Measurements from ENCODE around the gene MOSPD3.
"Not testable (repeated sequence)": the region's sequence is repeated elsewhere in the genome, so short reads cannot be mapped to it uniquely, and the experiment has no call there.

Gene MOSPD3

GRCh38 chr7:100626530-100627237 lies 14.3 kb downstream of the MOSPD3 start:
- DNase-seq = peak in 1 of 2 experiments; percentile 45

DNA sequence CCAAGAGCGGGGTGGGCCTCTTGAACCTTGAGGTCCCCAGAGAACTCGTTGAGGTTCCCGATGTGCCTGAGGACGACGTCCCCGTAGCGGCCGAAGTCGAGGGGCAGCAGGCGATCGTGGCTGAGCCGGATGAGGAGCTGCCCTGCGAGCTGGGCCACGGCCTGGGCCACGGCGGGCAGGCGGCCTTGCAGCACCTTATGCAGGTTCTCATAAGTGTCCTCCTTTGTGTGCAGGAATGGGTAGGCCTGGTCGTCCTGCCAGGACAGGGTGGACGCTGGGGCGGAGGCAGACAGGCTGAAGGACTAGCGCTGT lies 14.9 kb downstream of the MOSPD3 start:
- DNase-seq = no peak

DNA sequence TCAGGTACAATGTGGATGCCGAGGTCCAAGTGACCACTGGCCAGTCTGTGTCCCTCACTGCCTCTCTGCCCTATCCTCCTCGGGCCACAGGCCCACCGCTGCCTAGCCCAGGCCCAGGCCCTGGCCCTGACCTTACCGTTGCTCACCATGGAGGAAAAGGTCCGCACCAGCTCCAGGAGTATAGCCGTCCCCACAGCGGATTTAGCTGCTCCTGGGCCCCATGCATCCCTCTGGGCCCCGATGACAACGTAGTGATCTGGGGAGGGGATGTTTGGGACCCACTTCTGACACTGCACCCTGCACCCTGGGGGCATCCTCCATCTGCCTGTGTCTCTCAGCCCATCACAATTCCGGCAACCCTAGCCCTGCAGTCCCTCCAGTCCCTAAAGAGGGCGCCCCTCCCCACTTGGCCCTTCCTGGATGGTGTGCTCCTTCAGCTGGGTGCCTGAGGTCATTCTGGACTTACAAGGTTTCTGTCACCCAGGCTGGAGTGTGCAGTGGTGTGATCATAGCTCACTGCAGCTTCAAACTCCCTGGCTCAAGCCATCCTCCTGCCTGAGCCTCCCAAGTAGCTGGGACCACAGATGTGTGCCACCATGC lies 16.9 kb downstream of the MOSPD3 start:
- no peak for DNase-seq

- DNase-seq = no peak
Measured at GRCh38 chr7:100630066-100630465, 17.7 kb downstream of the MOSPD3 start.

DNA sequence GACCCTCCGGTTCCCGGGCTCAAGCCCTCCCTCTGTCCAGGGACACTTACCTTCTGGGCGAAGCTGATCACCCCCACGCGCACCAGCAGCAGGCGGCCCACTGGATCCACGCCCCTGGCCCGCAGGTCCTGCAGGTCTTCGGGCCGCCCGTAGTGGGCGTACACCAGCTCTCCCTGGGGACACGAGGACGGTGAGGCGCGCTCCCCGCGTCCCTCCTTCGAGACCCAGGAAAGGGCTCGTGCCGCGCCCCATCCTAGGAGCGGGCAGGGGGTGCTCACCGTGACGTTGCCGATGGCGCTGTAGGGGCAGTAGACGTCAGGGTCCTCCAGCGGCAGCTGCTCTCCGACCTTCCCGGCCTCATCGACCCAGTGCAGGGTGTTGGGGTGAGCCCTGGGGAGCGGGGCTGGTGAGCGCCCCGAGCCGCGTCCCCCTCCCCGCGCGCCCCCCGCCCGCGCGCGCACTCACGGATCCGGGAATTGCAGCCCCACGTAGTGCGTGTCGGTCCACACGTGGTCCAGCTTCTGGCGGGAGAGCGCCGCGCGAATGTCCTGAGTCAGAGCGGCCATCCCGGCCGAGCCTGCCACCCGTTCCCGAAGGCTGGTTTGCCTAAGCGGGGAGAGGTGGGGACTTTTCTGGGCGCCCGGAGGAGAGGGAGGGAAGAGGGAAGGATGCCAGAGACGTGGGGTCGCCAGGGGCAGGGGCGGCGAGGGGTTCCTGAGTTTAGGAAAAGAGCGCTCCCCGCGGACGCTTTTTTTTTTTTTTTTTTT lies 20.8 kb downstream of the MOSPD3 start:
- peak in 1 of 2 experiments; percentile 16 for DNase-seq

DNA sequence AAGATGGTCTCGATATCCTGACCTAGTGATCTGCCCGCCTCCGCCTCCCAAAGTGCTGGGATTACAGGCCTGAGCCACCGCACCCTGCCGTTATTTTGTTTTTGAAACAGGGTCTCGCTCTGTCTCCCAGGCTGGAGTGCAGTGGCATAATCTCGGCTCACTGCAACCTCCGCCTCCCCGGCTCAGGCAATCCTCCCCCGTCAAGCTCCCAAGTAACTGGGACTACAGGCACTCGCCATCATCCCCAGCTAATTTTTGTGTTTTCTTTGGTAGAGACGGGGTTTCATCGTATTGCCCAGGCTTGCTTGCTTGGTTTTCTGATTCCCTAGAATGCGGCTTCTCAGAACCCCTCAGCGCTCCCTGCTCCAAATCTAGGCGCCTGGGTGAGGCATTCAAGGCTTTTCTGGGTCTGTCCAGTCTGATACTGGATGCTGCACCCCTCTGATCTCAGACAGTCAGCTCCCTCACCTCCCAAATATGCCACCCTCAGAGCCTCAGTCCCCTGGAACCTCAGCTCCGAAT lies 27.7 kb downstream of the MOSPD3 start:
- no peak for DNase-seq

DNA sequence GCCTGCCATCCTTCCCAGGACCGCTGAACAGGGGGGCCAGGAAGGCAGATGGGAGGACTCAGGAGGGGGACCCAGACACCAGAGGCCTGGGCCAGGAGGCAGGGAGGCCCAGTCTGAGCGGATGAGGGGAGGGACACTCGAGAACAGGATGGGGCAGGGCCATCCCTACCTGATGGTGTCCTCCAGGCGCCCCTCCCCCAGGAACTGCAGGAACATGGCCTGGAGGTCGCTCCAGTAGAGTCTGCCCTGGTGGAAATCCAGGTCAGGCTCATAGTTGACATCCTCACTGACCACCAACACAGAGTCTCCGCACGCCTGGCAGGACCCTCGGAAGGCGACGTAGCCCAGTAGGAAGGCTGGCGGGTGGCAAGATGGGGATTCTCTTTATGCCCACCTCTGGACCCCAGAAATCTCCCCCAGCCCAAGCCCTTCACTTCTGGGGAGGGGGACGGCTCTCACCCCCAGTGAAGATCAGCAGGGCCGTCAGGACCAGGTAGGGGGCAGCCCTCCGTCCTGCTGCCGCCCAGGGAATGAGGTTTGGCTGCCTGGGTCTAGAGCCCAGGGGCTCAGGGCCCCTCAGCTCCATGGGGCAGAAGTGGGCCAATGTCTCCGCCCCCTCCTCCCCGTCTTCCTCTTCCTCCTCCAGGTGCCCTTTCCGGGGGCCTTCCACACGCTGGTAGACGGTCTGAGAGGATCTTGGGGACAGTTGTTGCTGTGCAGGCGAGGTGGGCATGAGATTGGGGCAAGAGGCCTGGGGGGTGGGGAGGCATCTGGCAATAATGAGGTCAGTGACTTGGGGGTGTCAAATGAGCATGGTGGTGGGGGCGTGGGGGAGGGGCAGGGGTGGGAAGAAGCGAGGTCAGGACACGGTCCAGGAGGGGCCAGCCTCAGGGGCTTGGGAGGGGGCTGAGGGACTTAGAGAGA lies 28.4 kb downstream of the MOSPD3 start:
- no peak for DNase-seq

DNA sequence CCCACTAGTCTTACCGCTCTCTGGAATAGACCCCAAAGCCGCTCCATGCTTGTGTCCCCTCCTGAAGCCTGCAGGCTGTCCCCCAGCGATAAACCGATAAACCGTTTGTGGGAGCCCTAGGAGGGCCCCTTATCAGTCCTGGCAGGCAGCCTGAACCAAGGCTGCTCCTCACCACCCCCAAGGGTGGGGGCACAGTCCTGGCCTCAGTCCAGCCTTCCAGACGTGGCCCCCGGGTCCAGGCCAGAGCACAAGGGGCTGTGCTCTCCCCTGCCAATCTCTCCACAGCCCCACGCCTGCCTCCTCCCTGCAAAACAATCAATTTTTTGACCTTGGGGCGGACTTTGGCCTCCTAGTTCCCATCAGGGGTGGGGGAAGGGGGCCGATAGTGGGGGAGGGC lies 29.1 kb downstream of the MOSPD3 start, which contains the start of gene TFR2:
Gene TFR2, minus strand, starts transcription at position 90 of the 397 bp plus-strand sequence. Its CDS starts 43 bp downstream, at position 47.
- DNase-seq = no peak

- DNase-seq = no peak
Measured at GRCh38 chr7:100641860-100642533, 29.7 kb downstream of the MOSPD3 start.

- DNase-seq = no peak
Measured at GRCh38 chr7:100642534-100642907, 30.2 kb downstream of the MOSPD3 start.

DNA sequence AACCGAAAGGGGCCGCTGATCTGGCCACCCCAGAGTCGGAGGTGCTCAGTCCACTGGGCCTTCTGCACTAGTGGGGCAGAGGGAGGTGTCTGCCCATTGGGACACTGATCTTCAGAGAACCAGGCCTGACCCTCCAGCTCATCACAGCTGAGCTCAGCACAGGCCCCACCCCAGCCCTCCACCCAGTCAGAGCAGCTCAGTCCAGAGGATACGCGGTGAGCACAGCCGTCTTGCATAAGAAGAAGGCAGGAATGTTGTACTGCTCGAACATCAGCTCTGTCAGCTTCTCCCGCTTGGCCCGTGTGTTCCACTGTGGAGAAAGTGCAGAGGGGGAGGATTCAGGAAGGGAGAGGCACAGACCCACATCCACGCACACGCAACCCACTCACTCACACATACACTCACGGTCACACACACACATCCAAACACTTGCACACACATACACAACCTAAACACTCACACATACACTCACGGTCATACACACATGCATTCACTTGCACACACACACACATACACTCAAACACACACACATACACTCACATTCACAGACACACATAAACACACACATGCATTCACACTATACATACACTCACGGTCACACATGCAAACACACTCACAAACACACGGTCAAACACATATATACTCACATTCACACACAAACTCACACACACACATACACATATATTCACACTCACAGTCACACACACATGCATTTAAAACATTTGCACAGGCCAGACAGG lies 37.7 kb downstream of the MOSPD3 start:
- DNase-seq = no peak

DNA sequence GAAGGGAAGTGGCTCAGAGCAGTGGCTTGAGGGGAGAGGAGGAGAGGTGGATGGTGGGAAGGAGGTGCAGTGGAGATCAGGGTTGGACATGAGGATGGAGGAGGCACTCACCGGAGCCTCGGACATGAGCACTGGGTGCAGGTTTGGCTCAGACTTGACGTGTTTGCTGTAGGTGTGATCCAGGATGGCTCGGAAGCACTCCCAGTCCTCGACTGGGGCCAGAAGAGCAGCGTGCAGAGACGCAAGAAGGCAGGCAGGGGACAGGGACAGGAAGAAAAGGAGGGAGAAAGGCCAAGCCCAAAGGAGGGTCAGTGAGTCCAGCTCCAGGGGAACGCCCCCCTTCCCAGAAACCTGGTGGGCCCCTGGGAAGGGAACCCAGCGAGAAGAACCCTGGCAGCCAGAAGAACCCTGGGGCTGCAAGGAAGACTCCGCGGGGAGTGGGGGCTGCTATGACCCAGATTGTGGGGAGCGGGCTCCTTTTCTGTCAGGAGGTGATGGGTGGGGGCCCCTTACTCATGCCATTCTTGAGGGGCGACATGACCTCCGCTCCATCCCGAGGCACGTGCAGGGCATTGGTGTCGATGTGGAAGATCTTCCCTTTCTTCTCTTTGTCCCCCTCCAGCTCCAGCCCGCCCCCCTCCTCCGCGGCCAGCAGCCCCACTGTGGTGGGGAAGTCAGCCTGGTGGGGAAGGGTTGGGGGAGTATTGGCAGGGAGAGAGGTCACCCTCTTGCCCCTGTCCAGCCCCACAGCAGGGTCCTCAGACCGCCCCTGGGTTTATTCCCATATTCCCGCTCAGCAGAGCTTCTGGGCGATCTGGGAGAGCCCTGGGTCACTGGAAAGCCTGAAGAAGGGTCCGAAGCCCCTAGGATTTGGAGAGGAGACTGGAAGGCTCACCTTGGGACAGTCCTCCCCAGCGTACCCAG lies 42.8 kb downstream of the MOSPD3 start:
- no peak for DNase-seq

- DNase-seq = peak; percentile 2 to 76
Measured at GRCh38 chr7:100655908-100656674, 43.8 kb downstream of the MOSPD3 start, which contains the start of gene ACTL6B. ACTL6B (minus strand) TSS chr7:100656448; CDS start chr7:100656354, 94 bp downstream.

GRCh38 chr7:100662194-100662776 lies 49.9 kb downstream of the MOSPD3 start:
- DNase-seq = not testable (repeated sequence)

Measured in NCI-H446 (cell line).